Ramos (cell line): ENCODE results near the gene PARP15.

Experiments
- in situ Hi-C: fragments of 300-500 bp; cut with MboI; formaldehyde crosslinking; loops from one replicate; pipeline ENCODE4 v1.14.3; 2022; ENCODE audit warnings: low sequenced_read_pairs; ENCODE audit not compliant: unreplicated experiment

Gene PARP15

DNA sequence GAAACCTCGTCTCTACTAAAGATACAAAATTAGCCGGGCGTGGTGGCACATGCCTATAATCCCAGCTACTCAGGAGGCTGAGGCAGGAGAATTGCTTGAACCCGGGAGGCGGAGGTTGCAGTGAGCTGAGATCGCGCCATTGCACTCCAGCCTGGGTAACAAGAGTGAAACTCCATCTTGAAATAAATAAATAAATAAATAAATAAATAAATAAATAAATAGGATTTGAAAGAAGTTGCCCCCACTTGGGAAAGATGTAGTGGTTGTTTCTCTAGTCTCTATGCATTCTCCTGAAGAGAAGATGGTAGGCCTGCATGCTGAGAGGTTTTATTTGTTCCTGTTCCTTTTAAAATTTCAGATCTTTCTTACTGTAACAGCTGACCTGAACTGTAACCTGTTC lies 9.3 kb upstream of the PARP15 start:
- in situ Hi-C loops: loop anchor here (10.0 kb wide), 1 partner anchor 107 kb away; no protein-coding TSS in a partner anchor

GRCh38 chr3:122568755-122569154 lies 8.7 kb upstream of the PARP15 start:
- in situ Hi-C loops: loop anchor here (10.0 kb wide), 1 partner anchor 106 kb away; no protein-coding TSS in a partner anchor

DNA sequence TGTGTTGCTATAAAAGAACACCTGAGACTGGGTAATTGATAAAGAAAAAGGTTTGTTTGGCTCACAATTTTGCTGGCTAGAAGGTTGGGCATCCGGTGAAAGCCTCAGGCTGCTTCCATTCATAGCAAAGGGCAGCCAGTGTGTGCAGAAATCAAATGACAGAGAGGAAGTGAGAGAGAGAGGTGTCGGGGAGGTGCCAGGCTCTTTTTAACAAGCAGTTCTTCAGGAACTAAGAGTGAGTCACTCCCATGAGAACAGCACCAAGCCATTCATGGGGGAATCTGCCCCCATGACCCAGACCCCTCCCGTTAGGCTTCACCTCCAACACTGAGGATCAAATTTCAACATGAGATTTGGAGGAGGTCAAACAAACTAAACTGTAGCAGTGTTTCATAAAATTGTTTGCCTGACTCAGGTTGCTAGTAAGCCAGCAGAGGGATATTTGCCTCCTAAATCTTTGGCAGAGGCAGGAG lies 4.5 kb upstream of the PARP15 start:
- in situ Hi-C loops: no loop called here

GRCh38 chr3:122576174-122576940 lies 1.1 kb upstream of the PARP15 start:
- in situ Hi-C loops: no loop called here

GRCh38 chr3:122578069-122578740 lies 755 bp downstream of the PARP15 start:
- in situ Hi-C loops: no loop called here

GRCh38 chr3:122580470-122580869 lies 3.0 kb downstream of the PARP15 start:
- in situ Hi-C loops: no loop called here

DNA sequence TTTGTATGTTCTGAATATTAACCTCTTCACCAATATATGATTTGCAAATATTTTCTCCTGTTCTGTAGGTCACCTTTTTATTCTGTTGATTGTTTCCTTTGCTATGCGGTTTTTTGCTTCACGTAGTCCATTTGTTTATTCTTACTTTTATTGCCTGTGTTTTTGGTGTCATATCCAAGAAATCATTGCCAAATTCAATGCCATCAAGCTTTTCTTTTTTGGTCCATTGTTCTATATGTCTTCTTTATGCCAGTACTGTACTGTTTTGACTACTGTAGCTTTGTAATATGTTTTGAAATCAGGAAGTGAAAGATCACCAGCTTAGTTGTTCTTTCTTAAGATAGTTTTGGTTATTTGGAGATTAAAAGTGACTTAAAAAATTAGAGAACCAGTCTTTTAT lies 4.2 kb downstream of the PARP15 start:
- in situ Hi-C loops: no loop called here

DNA sequence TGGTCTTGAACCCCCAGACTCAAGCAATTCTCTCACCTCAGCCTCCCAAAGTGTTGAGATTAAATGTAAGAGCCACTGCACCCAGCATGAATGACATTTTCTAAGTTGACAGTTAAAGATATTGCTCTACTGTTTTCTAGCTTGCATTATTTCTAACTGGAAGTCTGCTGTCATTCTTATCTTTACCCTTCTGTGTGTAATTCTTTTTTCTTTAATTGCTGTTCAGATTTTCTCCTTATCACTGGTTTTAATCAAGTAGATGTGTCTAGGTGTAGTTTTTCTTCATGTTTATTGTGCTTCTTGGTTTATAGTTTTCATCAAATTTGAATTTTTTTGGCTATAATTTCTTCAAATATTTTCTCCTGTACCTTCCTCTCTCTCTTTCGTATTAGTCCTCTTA lies 4.9 kb downstream of the PARP15 start:
- in situ Hi-C loops: no loop called here

DNA sequence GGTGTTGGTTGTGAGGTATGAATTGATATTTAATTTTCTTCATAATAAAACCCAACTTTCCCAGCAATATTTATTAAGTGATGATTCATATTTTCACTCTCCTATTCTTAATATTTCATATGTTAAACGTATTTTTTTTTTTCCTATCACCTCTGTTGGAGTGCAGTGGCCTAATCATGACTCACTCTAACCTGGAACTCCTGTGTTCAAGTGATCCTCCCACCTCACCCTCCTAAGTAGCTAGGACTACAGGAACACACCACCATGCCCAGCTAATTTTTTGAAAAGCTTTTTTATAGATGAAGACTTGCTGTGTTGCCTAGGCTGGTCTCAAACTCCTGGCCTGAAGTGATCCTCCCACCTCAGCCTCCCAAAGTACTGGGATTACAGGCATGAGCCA lies 8.6 kb downstream of the PARP15 start:
- in situ Hi-C loops: no loop called here

GRCh38 chr3:122586773-122587485 lies 9.5 kb downstream of the PARP15 start:
- in situ Hi-C loops: no loop called here

DNA sequence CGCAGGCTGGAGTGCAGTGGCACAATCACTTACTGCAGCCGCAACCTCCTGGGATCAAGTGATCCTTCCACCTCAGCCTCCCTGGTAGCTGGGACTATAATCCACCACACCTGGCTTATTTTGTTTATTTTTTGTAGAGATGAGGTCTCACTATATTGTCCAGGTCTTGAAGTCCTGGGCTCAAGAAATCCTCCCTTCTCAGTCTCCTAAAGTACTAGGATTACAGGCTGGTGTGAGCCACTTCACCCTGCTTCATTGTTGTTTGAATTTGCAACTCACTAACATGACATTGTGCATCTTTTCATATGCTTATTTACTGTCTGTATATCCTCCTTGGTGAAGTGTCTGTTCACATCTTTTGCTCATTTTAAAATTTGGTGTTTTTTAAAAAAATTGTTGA lies 10.1 kb downstream of the PARP15 start:
- in situ Hi-C loops: no loop called here

- in situ Hi-C loops: no loop called here
These were observed 11.8 kb downstream of the PARP15 start for GRCh38 chr3:122589297-122589696.

GRCh38 chr3:122590610-122591009 lies 13.2 kb downstream of the PARP15 start:
- in situ Hi-C loops: no loop called here

GRCh38 chr3:122594025-122594424 lies 16.6 kb downstream of the PARP15 start:
- in situ Hi-C loops: no loop called here

DNA sequence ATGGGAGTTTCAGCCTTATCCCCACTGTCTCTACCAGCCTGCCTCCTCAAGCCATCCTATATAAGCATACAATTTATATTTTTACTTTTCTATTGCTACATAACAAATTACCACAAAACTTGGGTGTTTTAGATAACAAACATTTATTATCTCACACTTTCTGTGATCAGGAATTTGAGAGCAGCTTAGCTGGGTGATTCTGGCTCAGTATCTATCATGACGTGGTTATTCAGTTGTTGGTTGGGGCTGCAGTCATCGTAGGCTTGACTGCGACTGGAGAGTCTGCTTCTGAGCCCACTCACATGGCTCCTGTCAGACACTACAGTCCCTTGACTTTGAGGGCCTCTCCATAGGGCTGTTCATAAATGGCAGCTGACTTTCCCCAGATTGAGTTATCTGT lies 20.7 kb downstream of the PARP15 start:
- in situ Hi-C loops: no loop called here

DNA sequence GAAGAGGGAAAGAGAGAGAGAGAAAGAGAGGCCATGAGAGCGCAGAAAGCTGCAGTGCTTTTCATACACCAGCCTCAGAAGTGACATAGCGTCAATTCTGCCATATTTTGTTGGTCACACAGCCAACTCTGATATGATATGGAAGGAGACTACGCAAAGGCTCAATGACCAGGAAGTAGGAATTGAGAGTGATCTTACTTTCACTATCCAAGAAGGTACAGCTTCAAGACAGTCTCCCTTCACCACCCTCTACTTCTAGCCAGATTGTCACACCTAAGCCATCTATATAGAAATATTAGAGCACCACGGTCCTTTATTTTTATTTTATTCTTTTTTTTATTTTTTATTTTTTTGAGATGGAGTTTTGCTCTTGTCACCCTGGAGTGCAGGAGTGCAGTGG lies 21.1 kb downstream of the PARP15 start:
- in situ Hi-C loops: no loop called here

DNA sequence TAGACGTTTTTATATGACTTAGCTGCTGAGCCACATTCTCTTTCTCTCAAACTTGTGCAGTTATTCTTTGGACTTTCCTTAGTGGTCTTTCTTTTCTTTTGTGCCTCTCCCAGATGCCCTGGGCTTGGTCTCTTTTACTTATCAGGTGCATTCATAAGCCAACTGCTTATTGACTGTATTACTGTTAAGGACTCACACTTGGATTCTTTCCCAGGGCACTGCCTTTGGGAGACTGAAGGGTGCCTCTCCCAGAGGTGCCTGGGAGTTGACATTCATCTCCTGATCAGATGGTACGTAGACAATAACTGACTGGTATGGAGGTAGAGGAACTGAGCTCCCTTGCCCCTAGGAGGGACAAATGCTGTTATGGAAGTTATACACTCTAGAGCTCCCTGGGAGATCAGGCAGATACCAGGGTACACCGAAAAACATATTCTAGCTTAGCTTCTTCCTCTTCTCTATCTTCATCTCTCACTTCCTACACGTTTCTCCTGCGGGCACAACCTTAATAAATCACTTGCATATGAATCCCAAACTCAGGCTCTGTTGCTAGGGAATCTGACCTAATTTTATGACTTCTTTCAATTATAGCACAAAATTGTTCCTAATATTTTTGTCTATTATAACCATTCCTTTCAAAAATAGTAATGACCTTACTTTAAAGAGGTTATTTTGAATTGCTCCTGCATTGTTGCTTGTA lies 24.7 kb downstream of the PARP15 start:
- in situ Hi-C loops: no loop called here

- in situ Hi-C loops: no loop called here
These were observed 25.6 kb downstream of the PARP15 start for GRCh38 chr3:122603056-122603455.

DNA sequence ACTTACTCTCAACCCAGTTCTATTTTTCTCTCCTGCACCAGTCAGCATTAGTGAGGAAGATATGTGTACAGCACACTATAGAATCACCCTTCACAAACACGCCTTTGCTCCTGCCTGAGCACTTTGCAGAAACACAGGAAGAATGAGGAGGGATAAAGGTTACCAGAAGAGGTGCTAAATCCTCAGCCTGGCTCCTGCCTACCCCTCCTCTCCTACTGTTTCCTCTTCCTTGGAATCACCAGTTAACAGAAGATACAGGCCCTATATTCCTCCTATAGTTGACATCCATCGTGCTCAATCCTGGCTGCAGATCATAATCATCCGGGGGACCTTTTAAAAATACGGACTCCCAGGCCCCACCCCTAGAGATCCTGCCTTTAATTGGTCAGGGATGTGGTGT lies 28.9 kb downstream of the PARP15 start:
- in situ Hi-C loops: no loop called here

DNA sequence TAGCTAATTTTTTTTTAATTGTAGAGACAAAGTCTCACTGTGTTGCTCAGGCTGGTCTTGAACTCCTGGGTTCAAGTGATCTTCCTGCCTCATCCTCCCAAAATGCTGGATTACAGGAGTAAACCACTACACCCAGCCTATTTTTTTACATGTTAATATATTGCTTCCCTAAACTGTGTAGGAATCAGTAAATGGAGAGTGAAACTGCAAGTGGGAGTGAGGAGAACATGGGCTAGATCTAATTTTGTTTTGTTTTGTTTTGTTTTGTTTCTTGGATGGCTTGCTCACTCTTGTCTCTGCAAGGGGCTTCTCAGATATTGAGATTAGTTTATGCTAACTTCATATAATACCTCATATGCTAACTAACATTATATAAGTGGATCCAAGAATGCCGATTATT lies 31.5 kb downstream of the PARP15 start:
- in situ Hi-C loops: no loop called here
